Lower leg skin (tissue), 3 donors: ENCODE results near the gene SPATA9.

Experiments
- POLR2A ChIP-seq, 2 donors: fragments of 450-650 bp; IDR thresholded peaks; one replicate each; pipeline ENCODE4 v1.6.1; 2016 to 2017; ENCODE audit warnings: antibody characterized with exemption in 2 of 2, mild to moderate bottlenecking in 1 of 2, moderate library complexity in 1 of 2
- TF ChIP-seq, protein P1 (sequence below), 3 donors: fragments of 450-650 bp; IDR thresholded peaks; one replicate each; pipeline ENCODE4 v1.5.1; 2016; ENCODE audit warnings: antibody characterized with exemption in 3 of 3, mild to moderate bottlenecking in 3 of 3, moderate library complexity in 2 of 3

DNA sequence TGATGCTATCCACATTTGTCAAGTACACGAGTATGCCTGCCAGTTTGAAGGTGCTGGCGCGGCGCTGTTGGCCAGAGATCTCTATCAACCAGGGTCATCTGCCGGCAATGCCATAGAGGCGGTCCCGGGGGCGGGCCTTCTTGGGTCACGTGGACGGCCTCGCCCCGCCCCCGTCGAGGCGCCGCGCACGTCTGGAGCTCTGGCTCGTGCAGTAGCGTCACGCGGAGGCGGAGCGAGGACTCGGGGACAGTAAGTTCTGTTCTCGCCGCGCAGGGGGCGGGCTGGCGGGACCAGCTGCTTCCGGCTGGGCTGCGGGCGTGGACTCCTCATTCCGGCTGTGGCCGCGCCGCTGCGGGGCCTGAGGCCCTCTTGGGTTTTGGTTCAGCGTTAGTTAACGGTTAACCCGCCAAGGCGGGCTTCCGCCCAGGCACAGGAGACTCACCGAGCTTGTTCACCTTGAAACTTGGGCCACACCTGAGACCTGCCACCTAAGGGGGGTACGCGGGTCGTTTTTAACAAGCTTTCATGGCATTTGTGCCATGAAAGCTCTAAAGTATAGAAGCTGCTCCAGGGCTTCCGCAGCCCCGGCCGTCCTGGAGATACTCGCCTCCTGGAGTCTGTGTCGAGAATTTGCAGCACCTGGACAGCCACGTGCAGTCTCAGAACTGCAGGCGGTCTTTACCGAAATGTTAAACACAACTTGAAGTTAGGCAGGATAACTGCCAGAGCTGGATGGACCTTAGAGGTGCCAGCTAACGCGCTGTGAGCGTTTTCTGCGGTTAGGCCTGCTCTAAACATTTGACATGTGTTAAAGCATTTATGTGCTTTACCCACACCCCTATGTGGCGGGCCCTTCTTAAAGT is 36.0 kb downstream of the SPATA9 start, which contains the start of gene RFESD:
- TF ChIP-seq, protein P1, sequence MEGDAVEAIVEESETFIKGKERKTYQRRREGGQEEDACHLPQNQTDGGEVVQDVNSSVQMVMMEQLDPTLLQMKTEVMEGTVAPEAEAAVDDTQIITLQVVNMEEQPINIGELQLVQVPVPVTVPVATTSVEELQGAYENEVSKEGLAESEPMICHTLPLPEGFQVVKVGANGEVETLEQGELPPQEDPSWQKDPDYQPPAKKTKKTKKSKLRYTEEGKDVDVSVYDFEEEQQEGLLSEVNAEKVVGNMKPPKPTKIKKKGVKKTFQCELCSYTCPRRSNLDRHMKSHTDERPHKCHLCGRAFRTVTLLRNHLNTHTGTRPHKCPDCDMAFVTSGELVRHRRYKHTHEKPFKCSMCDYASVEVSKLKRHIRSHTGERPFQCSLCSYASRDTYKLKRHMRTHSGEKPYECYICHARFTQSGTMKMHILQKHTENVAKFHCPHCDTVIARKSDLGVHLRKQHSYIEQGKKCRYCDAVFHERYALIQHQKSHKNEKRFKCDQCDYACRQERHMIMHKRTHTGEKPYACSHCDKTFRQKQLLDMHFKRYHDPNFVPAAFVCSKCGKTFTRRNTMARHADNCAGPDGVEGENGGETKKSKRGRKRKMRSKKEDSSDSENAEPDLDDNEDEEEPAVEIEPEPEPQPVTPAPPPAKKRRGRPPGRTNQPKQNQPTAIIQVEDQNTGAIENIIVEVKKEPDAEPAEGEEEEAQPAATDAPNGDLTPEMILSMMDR (IDR thresholded peaks at IDR 0.05): no peak
- TF ChIP-seq POLR2A (IDR thresholded peaks at IDR 0.05): peak in 1 of 2 donors; percentile 85
